GM19240 (cell line): ENCODE results near the gene ZNF557.

Experiments used
- DNase-seq: peaks from one replicate; pipeline ENCODE4 v3.0.0; 2011; ENCODE audit warnings: low spot score; ENCODE audit not compliant: insufficient read length

Gene ZNF557

DNA sequence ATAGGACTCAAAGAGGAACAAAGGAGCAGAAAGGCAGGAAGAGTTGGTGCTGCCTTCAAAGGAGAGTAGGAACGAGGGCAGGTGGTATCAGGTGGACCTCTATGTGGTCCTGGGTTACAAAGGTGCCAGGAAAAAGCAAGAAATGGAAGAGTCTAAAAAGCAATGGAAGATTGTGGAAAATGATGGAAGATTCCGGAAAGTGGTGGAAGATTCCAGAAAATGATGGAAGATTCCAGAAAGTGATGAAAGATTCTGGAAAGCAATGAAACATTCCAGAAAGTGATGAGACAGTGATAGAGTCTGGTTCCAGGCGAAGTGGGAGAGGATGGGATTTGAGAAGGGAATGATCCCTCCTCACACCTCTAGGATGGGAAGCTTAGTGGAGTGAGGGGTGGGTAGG is 55.3 kb downstream of the ZNF557 start:
- no peak for DNase-seq

DNA sequence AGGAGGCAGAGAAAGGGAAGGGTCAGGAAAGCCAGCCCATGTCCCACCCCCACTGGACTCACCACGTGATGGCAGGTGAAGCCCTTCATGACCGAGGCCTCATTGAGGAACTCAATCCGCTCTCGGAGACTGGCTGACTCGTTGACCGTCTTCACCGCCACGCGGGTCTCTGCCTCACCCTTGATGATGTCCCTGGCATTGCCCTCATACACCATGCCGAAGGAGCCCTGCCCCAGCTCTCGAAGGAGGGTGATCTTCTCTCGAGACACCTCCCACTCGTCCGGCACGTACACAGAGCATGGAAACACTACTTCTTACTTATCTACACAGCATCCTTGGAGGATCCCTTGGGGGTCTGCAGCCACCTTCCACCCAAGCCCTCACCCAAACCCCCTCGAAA is 55.7 kb downstream of the ZNF557 start:
- DNase-seq: no peak

DNA sequence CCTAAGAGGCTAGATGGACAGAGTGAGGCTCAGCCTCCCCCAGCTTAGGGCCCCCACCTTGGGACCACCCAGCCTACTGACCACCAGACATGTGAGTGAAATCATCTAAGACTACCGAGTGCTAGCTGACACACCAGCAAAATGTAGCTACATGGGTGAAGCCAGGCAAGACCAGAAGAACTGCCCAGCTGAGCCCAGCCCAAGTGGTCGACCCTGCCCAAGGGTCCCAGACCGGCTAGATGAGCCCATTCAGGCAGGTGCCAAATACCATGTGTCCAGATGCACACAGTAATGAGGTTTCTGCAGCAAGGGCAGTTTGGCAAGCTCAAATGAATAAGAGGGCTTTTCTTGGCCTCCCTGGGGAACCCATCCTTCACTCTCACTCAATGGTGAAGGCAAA is 56.6 kb downstream of the ZNF557 start:
- DNase-seq: no peak

DNA sequence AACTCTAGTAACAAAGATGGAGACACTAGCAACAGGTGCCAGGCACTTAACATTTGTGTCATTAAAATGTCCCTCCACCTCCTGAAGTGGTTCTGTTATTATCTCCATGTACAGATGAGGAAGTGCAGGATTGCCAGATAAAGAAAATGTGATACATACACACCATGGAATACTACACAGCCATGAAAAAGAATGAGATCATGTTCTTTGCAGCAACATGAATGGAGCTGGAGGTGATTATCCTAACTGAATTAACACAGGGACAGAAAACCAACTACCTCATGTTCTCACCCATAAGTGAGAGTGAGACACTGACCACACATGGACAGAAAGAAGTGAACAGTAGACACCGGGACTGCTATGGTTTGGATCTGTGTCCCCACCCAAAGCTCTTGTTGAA is 60.5 kb downstream of the ZNF557 start:
- no peak for DNase-seq

DNA sequence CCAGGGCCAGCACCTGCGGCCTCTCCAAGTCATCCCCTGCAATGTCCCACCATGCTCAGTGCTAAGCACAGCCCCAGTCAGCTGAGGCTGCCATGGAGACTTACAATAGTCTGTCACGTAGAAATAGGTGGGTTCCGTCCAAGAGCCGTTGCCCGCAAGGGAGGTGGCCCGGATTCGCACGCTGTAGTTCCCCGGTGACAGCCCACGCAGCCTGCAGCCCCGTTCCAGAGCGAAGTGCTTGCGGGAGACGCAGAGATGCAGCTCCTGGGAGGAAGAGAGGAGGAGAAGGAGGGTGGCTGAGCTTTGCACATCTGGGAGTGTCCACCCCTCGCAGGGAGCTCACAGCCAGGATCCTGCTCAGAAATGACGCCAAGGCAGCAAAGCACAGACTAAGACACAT is 62.6 kb downstream of the ZNF557 start:
- no peak for DNase-seq

DNA sequence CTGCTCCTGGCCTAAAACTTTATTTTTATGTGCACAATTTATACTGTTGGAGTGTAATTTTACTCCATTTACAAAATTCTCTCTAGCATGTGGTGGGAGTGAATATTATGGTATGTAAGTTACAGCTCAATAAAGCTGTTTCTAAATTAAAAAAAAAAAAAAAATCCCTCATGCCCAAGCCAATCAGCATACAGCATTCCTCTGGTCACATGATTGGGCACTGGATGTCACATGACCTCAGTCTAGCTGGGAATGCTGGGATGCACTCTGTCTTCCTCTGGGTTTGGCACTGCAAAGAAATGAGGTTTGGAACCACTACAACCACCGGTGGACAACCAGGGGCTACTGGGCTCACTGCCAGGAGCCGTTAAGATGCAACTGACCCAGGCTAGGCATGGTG is 67.6 kb downstream of the ZNF557 start:
- no peak for DNase-seq
